ENCODE results near the gene PALM. TPM values are rescaled to one million over a fixed set of nuclear protein-coding genes. Genes with fewer than 3 reads are reported as not detected.

Gene PALM
- total RNA-seq, 1 donor from 2014 or later: not detected

Other genes starting within 250 kb of the PALM start
- not detected in 2 replicates for gene SHC2, start 247.9 kb upstream of the PALM start, total RNA-seq
- 0.22 and 0.51 TPM in 2 replicates for gene MADCAM1, start 212.4 kb upstream of the PALM start, total RNA-seq
- gene TPGS1, start 201.4 kb upstream of the PALM start, total RNA-seq: 22.0 and 23.6 TPM in 2 replicates
- gene CDC34, start 177.2 kb upstream of the PALM start, total RNA-seq: 47.9 and 49.5 TPM in 2 replicates
- 84.1 and 86.2 TPM in 2 replicates for gene GZMM, start 164.9 kb upstream of the PALM start, total RNA-seq
- gene BSG, start 136.3 kb upstream of the PALM start, total RNA-seq: 257 and 261 TPM in 2 replicates
- 2.3 and 2.5 TPM in 2 replicates for gene HCN2, start 119.1 kb upstream of the PALM start, total RNA-seq
- gene POLRMT, start 75.4 kb upstream of the PALM start, total RNA-seq: 62.7 and 63.4 TPM in 2 replicates
- 0.15 TPM in 1 of 2 replicates, not detected in the other for gene FGF22, start 69.1 kb upstream of the PALM start, total RNA-seq
- 80.2 and 85.2 TPM in 2 replicates for gene RNF126, start 45.7 kb upstream of the PALM start, total RNA-seq
- gene FSTL3, start 32.5 kb upstream of the PALM start, total RNA-seq: 1.6 TPM in 2 replicates
- gene PRSS57, start 13.5 kb upstream of the PALM start, total RNA-seq: not detected in 2 replicates
- not detected in 2 replicates for gene MISP, start 42.2 kb downstream of the PALM start, total RNA-seq
- gene PTBP1, start 88.5 kb downstream of the PALM start, total RNA-seq: 550 and 562 TPM in 2 replicates
- gene PLPPR3, start 113.0 kb downstream of the PALM start, total RNA-seq: not detected in 2 replicates
- not detected in 2 replicates for gene AZU1, start 118.9 kb downstream of the PALM start, total RNA-seq
- not detected in 2 replicates for gene PRTN3, start 132.1 kb downstream of the PALM start, total RNA-seq
- gene ELANE, start 143.4 kb downstream of the PALM start, total RNA-seq: not detected in 2 replicates
- 1.0 and 1.2 TPM in 2 replicates for gene CFD, start 150.7 kb downstream of the PALM start, total RNA-seq
- gene MED16, start 184.3 kb downstream of the PALM start, total RNA-seq: 64.3 and 74.3 TPM in 2 replicates
- not detected in 2 replicates for gene RNU6-9, start 184.5 kb downstream of the PALM start, total RNA-seq
- 122 and 138 TPM in 2 replicates for gene R3HDM4, start 204.3 kb downstream of the PALM start, total RNA-seq
- 1.1 and 2.2 TPM in 2 replicates for gene KISS1R, start 208.4 kb downstream of the PALM start, total RNA-seq
- gene ARID3A, start 217.1 kb downstream of the PALM start, total RNA-seq: 27.3 and 28.9 TPM in 2 replicates